ENCODE measurements around the gene SNX9. TPM values are rescaled to one million over a fixed set of nuclear protein-coding genes. Genes with fewer than 3 reads are reported as not detected.
"Not testable (repeated sequence)": the region's sequence is repeated elsewhere in the genome, so short reads cannot be mapped to it uniquely, and the experiment has no call there.

SNX9 gene
- total RNA-seq, 3 donors from 2014 or later, result 39.0 to 52.5 (median 42.8) TPM

GRCh38 chr6:157790548-157791160, 32.4 kb upstream of the SNX9 start:
- no peak for DNase-seq
- Mint-ChIP-seq H3K36me3 (ENCODE audit: insufficient read depth) (no peaks in the 10 kb centered on the region), H3K4me3 (no peak overlapping the region), H3K27me3 (ENCODE audit: low read depth) (no peaks in the 10 kb centered on the region), H3K4me1 (ENCODE audit: low read depth) (peaks cover 7% of the 10 kb centered on the region), H3K9me3 (no peaks in the 10 kb centered on the region)
- ATAC-seq, result peak in 1 of 2 donors; percentile 27

DNA sequence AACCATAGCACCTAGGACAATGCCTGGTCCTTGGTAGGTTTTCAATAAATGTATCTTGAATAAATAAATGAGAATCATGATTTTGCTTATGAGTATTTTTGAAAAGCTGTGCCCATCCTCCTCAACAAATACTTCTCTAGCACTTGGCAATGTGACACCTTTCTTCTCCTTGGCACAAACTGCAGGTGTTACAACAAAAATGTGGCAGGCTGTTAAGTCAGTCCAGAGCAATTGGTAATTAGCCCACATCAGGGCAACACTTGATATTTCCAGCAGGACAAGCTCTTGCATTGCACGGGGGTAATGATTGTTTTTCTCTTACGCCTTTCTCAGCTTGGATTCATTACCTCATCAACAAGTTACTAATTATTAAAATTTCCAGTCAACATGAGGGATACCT, 31.6 kb upstream of the SNX9 start:
- peaks cover 7% of the 10 kb centered on the region for H3K4me1 Mint-ChIP-seq (ENCODE audit: low read depth)
- H3K9me3 Mint-ChIP-seq, result no peaks in the 10 kb centered on the region
- ATAC-seq (no peak), DNase-seq (no peak)
- H3K4me3 Mint-ChIP-seq, result no peak overlapping the region
- no peaks in the 10 kb centered on the region for H3K27me3 Mint-ChIP-seq (ENCODE audit: low read depth)
- H3K36me3 Mint-ChIP-seq (ENCODE audit: insufficient read depth), result no peaks in the 10 kb centered on the region

DNA sequence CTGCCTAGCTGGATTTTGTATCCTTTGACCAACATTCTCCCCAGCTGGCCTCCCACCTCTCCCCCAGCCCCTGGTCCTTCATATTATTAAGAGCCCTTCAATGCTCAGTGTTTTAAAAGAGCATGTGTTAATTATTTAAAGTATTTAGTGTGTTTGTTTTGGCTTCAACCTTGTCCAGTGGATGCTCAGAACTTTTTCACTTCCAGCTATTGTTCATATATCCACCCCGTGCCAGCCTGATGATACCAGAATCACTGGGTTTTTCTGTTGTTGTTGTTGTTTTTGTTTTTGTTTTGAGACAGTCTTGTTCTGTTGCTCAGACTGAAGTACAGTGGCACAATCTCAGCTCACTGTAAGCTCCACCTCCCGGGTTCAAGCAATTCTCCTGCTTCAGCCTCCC, 30.4 kb upstream of the SNX9 start:
- Mint-ChIP-seq H3K4me1 (ENCODE audit: low read depth) (peaks cover 7% of the 10 kb centered on the region), H3K36me3 (ENCODE audit: insufficient read depth) (no peaks in the 10 kb centered on the region), H3K27me3 (ENCODE audit: low read depth) (no peaks in the 10 kb centered on the region), H3K9me3 (no peaks in the 10 kb centered on the region), H3K4me3 (no peak overlapping the region)
- ATAC-seq (no peak), DNase-seq (no peak)

- H3K9me3 Mint-ChIP-seq; DNase-seq; H3K36me3 Mint-ChIP-seq (ENCODE audit: insufficient read depth); H3K27me3 Mint-ChIP-seq (ENCODE audit: low read depth): not testable (repeated sequence)
- ATAC-seq, result peak in 1 of 2 donors; percentile 41
- Mint-ChIP-seq H3K4me1 (ENCODE audit: low read depth) (peaks cover 15% of the 10 kb centered on the region), H3K4me3 (peak overlapping the region; percentile 29)
Measured at GRCh38 chr6:157794012-157794411, 29.0 kb upstream of the SNX9 start.

- DNase-seq, result no peak
- peaks cover 13% of the 10 kb centered on the region for H3K9me3 Mint-ChIP-seq
- peaks cover 26% of the 10 kb centered on the region for H3K4me1 Mint-ChIP-seq (ENCODE audit: low read depth)
- peaks cover 6% of the 10 kb centered on the region for H3K36me3 Mint-ChIP-seq (ENCODE audit: insufficient read depth)
- H3K27me3 Mint-ChIP-seq (ENCODE audit: low read depth), result no peaks in the 10 kb centered on the region
- no peak overlapping the region for H3K4me3 Mint-ChIP-seq
- no peak for ATAC-seq
Measured at GRCh38 chr6:157795841-157796240, 27.2 kb upstream of the SNX9 start.

DNA sequence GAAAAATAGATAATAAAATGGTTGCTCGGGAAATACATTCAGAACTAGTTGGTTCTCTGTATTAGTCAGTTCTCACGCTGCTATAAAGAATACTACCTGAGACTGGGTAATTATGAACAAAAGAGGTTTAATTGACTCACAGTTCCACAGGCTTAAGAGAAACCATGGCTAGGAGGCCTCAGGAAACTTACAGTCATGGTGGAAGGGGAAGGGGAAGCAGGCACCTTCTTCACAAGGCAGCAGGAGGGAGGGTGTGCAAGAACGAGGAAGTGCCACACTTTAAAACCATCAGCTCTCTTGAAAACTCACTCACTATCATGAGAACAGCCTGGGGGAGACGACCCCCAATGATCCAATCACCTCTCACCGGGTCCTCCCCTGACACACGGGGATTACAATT, 24.2 kb upstream of the SNX9 start:
- ATAC-seq (peak; percentile 38 to 39), DNase-seq (no peak)
- H3K4me3 Mint-ChIP-seq, result peak overlapping the region; percentile 12
- peaks cover 13% of the 10 kb centered on the region for H3K9me3 Mint-ChIP-seq
- H3K36me3 Mint-ChIP-seq (ENCODE audit: insufficient read depth), result peaks cover 6% of the 10 kb centered on the region
- no peaks in the 10 kb centered on the region for H3K27me3 Mint-ChIP-seq (ENCODE audit: low read depth)
- peaks cover 40% of the 10 kb centered on the region for H3K4me1 Mint-ChIP-seq (ENCODE audit: low read depth)

DNA sequence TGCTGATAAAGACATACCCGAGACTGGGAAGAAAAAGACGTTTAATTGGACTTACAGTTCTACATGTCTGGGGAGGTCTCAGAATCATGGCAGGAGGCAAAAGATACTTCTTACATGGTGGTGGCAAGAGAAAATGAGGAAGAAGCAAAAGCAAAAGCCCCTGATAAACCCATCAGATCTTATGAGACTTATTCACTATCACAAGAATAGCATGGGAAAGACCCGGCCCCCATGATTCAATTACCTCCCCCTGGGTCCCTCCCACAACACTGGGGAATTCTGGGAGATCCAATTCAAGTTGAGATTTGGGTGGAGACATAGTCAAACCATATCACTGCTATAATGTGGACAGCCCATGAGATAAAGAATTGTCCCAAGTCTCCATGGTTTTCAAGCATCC, 23.5 kb upstream of the SNX9 start:
- not testable (repeated sequence) for H3K27me3 Mint-ChIP-seq (ENCODE audit: low read depth); DNase-seq; ATAC-seq; H3K4me3 Mint-ChIP-seq; H3K36me3 Mint-ChIP-seq (ENCODE audit: insufficient read depth)
- Mint-ChIP-seq H3K4me1 (ENCODE audit: low read depth) (peaks cover 42% of the 10 kb centered on the region), H3K9me3 (peaks cover 13% of the 10 kb centered on the region)

DNA sequence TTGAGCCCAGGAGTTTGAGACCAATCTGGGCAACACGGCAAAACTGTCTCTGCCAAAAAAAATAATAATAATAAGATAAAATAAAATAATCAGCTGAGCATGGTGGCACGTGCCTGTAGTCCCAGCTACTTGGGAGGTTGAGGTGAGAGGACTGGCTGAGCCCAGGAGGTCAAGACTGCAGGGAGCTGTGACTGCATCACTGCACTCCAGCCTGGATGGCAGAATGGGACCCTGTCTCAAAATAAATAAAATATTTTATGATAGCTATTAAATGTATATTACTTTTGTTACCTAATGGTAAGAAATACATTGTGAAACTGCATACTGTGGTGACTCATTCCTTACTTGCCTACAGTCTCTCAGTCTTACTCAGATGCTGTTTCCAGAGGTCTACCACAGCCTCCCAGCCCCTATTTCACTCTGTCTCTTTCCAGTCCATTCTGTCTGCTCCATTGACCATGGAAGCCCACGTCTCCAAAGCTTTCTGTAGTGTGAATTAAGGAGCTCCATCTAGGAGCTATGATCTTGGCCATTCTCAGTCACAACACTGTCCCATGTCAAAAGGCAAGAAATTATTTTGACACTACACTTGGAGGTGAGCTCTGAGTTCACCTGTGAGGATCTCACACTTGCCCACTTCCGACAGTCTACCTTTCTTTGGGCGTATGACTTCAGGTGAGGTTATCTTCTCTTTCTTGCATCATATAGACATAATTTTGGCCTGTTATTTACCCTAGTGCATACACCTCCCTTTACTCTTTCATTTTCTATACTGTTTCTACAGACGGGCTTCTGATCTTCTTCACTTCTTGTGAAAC, 22.4 kb upstream of the SNX9 start:
- H3K36me3 Mint-ChIP-seq (ENCODE audit: insufficient read depth), result peaks cover 6% of the 10 kb centered on the region
- peak overlapping the region; percentile 0 for H3K4me3 Mint-ChIP-seq
- no peaks in the 10 kb centered on the region for H3K27me3 Mint-ChIP-seq (ENCODE audit: low read depth)
- H3K4me1 Mint-ChIP-seq (ENCODE audit: low read depth), result peaks cover 42% of the 10 kb centered on the region
- H3K9me3 Mint-ChIP-seq, result peaks cover 13% of the 10 kb centered on the region
- ATAC-seq, result peak; percentile 84 to 87
- DNase-seq, result no peak

DNA sequence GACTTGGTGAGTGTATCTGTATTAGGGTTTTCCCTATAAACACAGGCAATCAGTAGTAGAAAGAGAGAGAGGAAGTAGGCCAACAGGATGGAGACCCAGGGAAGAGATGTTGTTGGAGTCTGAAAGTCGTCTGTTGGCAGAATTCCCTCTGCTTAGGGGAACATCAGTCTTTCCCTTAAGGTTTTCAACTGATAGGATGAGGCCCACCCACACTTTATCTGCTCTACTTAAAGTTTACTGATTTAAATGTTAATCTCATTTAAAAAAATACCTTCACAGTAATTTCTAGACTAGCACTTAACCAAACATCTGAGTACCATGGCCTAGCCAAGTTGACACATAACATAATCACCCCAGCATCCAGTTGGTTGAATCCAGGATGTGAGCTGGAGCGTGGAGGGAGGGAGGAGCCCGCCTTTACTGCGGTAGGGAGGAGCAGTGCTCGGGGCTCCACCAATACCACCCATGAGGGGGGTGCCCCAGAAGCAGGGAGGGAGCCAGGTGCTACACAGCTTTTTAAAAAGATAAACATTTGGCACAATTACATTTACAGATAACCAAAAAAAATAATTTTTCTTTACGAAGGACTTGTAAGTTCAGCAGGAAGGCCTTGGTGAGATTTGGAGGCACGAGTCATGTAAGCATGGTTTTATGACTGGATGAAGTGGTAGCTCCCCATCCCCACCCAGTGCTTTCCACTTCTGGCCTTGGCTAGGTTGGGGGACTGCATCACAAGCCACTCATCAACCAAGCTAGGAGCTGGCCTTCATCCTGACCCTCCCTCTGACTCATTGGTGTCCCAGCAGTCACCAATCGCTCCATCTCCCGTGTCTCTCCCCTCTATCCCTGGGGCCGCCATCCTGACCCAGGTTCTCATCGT, 18.4 kb upstream of the SNX9 start:
- no peak for DNase-seq
- peaks cover 14% of the 10 kb centered on the region for H3K9me3 Mint-ChIP-seq
- H3K27me3 Mint-ChIP-seq (ENCODE audit: low read depth), result no peaks in the 10 kb centered on the region
- peaks cover 27% of the 10 kb centered on the region for H3K4me1 Mint-ChIP-seq (ENCODE audit: low read depth)
- H3K36me3 Mint-ChIP-seq (ENCODE audit: insufficient read depth), result no peaks in the 10 kb centered on the region
- H3K4me3 Mint-ChIP-seq, result no peak overlapping the region
- ATAC-seq, result peak; percentile 45 to 58

DNA sequence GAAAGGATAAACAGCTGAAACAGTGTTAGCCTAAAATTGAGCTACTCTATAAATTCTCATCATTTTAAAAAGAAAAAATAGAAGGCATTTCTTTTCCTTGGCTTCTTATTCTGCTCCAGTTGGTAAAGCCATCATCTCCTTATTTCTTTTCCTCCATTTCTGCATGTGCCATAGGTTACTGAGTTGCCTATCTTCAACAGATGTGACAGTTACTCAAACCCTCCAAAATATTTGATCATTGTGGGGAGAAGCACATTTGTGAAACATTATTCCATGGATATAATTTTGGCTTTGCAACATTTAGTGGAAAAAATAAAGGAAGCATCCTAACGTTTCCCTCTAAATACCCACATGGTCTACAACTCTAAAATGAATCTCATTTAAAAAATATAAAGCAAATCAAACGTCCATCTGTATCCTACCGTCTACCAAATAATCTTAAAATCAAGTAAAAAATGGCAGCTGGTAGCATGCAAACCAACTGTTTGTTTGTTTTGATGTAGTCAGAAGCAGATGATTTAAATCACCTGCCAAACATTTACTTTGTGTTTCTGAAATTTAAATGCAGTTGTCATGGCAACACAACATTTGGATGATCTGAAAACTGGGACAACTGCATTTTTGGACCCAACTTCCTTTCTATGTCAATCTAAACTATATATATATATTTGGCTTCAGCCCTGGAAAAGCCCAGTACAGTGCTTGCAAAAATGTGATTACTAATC, 16.8 kb upstream of the SNX9 start:
- H3K27me3 Mint-ChIP-seq (ENCODE audit: low read depth), result no peaks in the 10 kb centered on the region
- DNase-seq (no peak), ATAC-seq (no peak)
- peaks cover 14% of the 10 kb centered on the region for H3K9me3 Mint-ChIP-seq
- no peaks in the 10 kb centered on the region for H3K36me3 Mint-ChIP-seq (ENCODE audit: insufficient read depth)
- H3K4me3 Mint-ChIP-seq, result no peak overlapping the region
- peaks cover 15% of the 10 kb centered on the region for H3K4me1 Mint-ChIP-seq (ENCODE audit: low read depth)

DNA sequence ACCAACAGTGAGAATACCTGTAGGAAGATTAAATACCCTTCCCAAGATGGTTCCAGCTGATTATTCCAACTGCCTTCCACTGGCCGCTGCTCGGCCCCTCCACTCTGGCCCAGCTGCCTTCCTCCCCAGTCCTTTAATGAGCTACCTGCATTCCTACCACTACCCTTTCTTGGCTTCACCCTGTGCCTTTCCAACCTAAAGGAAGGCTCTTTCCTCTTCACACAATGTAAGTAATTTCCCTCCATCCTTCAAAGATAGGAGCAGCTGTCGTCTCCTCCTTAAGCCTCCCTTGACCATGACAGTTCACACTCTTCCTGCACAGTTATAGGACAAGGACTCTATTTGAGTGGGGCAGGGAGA, 16.2 kb upstream of the SNX9 start:
- Mint-ChIP-seq H3K9me3 (peaks cover 14% of the 10 kb centered on the region), H3K27me3 (ENCODE audit: low read depth) (no peaks in the 10 kb centered on the region), H3K36me3 (ENCODE audit: insufficient read depth) (no peaks in the 10 kb centered on the region), H3K4me1 (ENCODE audit: low read depth) (peaks cover 11% of the 10 kb centered on the region), H3K4me3 (no peak overlapping the region)
- ATAC-seq (no peak), DNase-seq (no peak)

DNA sequence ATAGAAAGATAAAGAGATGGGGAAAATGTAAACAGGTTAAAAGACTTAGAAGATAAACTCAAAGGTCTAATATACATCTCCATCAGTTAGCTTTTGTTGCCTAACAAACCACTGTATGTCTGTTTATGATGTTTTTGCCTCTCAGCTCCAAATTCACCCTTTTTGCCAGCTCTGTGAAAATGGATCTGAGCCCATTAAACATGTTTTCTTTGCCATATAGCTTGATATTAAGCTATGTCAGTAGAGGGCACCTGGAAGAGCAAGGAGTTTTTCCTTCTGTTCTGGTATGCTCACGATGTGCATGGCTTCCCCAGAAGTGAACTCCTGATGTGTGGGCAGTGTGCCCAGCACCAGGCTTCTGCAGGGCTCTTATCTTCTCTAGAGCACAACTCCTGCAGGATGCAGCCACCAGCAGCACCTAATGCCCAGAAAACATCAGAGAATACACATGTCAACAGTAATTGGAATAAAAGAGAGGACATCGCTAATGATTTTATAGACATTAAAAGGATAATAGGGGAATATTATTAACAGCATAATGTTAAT, 14.6 kb upstream of the SNX9 start:
- H3K9me3 Mint-ChIP-seq, result peaks cover 14% of the 10 kb centered on the region
- peaks cover 12% of the 10 kb centered on the region for H3K4me1 Mint-ChIP-seq (ENCODE audit: low read depth)
- no peak overlapping the region for H3K4me3 Mint-ChIP-seq
- no peaks in the 10 kb centered on the region for H3K36me3 Mint-ChIP-seq (ENCODE audit: insufficient read depth)
- ATAC-seq (no peak), DNase-seq (no peak)
- H3K27me3 Mint-ChIP-seq (ENCODE audit: low read depth), result no peaks in the 10 kb centered on the region

DNA sequence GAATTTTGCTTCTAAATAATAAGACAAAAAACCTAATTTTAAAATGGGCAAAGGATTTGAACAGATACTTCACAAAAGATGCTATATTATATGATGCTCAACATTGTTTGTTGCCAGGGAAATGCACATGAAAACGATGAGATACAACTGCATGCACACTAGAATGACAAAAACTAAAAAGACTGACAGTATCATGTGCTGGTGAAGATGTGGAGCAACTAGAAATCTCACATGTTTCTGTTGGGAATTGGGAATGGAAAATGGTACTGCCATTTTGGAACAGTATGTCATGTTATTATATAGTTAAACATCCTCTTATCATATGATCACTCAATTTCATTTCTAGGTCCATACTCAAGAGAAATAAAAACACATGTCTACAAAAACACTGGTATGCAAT, 13.4 kb upstream of the SNX9 start:
- peaks cover 14% of the 10 kb centered on the region for H3K9me3 Mint-ChIP-seq
- ATAC-seq, result no peak
- no peaks in the 10 kb centered on the region for H3K36me3 Mint-ChIP-seq (ENCODE audit: insufficient read depth)
- no peaks in the 10 kb centered on the region for H3K27me3 Mint-ChIP-seq (ENCODE audit: low read depth)
- no peak for DNase-seq
- no peak overlapping the region for H3K4me3 Mint-ChIP-seq
- peaks cover 18% of the 10 kb centered on the region for H3K4me1 Mint-ChIP-seq (ENCODE audit: low read depth)

DNA sequence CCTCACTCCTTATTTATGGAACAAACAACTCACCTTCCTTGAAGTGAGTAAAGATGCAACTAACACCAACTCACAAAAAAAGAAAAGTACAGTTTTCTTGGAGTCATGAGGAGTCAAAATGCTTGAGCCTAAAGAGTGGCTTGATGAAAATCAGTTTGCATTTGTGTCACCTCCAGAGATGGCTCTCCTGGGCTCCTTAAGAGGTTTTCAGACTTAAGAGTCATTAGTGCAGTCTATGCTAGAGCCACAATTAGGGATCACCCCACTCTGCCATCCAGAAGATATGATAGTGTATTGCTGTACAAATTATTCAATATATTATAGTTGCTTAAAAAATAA, 11.9 kb upstream of the SNX9 start:
- H3K36me3 Mint-ChIP-seq (ENCODE audit: insufficient read depth), result no peaks in the 10 kb centered on the region
- H3K4me3 Mint-ChIP-seq, result no peak overlapping the region
- H3K27me3 Mint-ChIP-seq (ENCODE audit: low read depth), result no peaks in the 10 kb centered on the region
- H3K4me1 Mint-ChIP-seq (ENCODE audit: low read depth), result peaks cover 28% of the 10 kb centered on the region
- peaks cover 14% of the 10 kb centered on the region for H3K9me3 Mint-ChIP-seq
- ATAC-seq (no peak), DNase-seq (no peak)
